ENCODE data around the gene ISCA2.
"Not testable (repeated sequence)": the region's sequence is repeated elsewhere in the genome, so short reads cannot be mapped to it uniquely, and the experiment has no call there.

ISCA2 gene

GRCh38 chr14:74531467-74531866 is 37.9 kb downstream of the ISCA2 start:
- no peak for DNase-seq

- DNase-seq: no peak
Measured at GRCh38 chr14:74532246-74532645, 38.7 kb downstream of the ISCA2 start.

GRCh38 chr14:74533576-74533975 is 40.0 kb downstream of the ISCA2 start:
- no peak for DNase-seq

GRCh38 chr14:74535756-74536325 is 42.3 kb downstream of the ISCA2 start:
- DNase-seq: no peak

GRCh38 chr14:74536336-74536735 is 42.8 kb downstream of the ISCA2 start:
- DNase-seq: not testable (repeated sequence)

- DNase-seq: no peak
Measured at GRCh38 chr14:74538411-74539391, 45.1 kb downstream of the ISCA2 start.

GRCh38 chr14:74539503-74539902 is 45.9 kb downstream of the ISCA2 start:
- DNase-seq: no peak

- no peak for DNase-seq
Measured at GRCh38 chr14:74541225-74541624, 47.7 kb downstream of the ISCA2 start.

- no peak for DNase-seq
Measured at GRCh38 chr14:74542056-74542685, 48.6 kb downstream of the ISCA2 start.

- no peak for DNase-seq
Measured at GRCh38 chr14:74543771-74544438, 50.3 kb downstream of the ISCA2 start.

GRCh38 chr14:74545386-74545785 is 51.8 kb downstream of the ISCA2 start:
- DNase-seq: no peak

- no peak for DNase-seq
Measured at GRCh38 chr14:74546416-74546815, 52.9 kb downstream of the ISCA2 start.
